ENCODE data around the gene FRK. TPM values are rescaled to one million over a fixed set of nuclear protein-coding genes. Genes with fewer than 3 reads are reported as not detected.
A peak's percentile ranks its signal among the peaks of the same experiment; 100 is the strongest.

Gene FRK
- polyA plus RNA-seq, 2 of the 4 experiments (the other 2 are of a cell fraction): 2.2 to 8.9 TPM

DNA sequence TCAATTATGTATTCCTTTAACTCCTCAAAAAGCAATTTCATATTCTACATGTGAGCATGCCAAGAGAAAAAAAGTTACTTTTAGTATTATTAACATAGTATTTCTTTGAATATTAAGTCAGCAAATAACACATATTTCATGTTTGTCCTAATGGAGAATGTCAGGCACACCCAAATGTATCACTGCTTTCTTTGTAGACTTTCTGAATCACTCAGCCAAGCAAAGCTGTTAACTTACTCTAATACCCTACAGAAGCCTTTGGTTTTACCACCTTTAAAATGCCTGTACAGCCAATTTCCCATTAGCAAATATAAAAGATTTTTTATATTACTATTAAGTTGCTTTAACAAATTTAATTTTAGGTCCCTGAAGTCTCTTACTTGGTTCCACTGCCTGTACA lies 23.8 kb downstream of the FRK start:
- peak overlapping the region; percentile 82 to 85 for H3K27ac ChIP-seq
- peaks cover 71% of the 10 kb centered on the region for H3K4me1 ChIP-seq
- ChIA-PET POLR2A (interaction anchor here (0.7 kb wide), 1 partner anchor 24 kb away, joined by 3 read pairs; the partner anchor contains the start of gene FRK), CTCF (interaction anchor here (1.0 to 2.5 kb wide), 3 partner anchors 11 to 59 kb away, joined by 3 to 8 read pairs (median 3); no protein-coding TSS in a partner anchor)
- TF ChIP-seq, protein P1, sequence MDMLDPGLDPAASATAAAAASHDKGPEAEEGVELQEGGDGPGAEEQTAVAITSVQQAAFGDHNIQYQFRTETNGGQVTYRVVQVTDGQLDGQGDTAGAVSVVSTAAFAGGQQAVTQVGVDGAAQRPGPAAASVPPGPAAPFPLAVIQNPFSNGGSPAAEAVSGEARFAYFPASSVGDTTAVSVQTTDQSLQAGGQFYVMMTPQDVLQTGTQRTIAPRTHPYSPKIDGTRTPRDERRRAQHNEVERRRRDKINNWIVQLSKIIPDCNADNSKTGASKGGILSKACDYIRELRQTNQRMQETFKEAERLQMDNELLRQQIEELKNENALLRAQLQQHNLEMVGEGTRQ (IDR thresholded peaks at IDR 0.05): no peak
- TF ChIP-seq ZNF302 (CRISPR knock-in tag; IDR thresholded peaks at IDR 0.05) (no peak), RCOR1 (IDR thresholded peaks at IDR 0.05; ENCODE audit: low read depth, low read length) (no peak), FOSB (CRISPR knock-in tag; IDR thresholded peaks at IDR 0.05) (no peak), KDM1A (IDR thresholded peaks at IDR 0.05; ENCODE audit: low read depth) (no peak), ZC3H11A (IDR thresholded peaks at IDR 0.05) (no peak), CHD2 (IDR thresholded peaks at IDR 0.05; ENCODE audit: low read length, partially characterized antibody) (no peak), TFCP2L1 (CRISPR knock-in tag; IDR thresholded peaks at IDR 0.05) (no peak), POLR2AphosphoS2 (conservative IDR thresholded peaks at IDR 0.05; ENCODE audit: low read length) (no peak), EHF (CRISPR knock-in tag; IDR thresholded peaks at IDR 0.05) (no peak), HOXA7 (CRISPR knock-in tag; IDR thresholded peaks at IDR 0.05) (no peak), CBX2 (IDR thresholded peaks at IDR 0.05; ENCODE audit: borderline replicate concordance, low read depth) (no peak), GATA3 (IDR thresholded peaks at IDR 0.05; ENCODE audit: borderline replicate concordance) (no peak), CBX8 (IDR thresholded peaks at IDR 0.05) (no peak), SREBF2 (IDR thresholded peaks at IDR 0.05) (no peak), FOSL2 (IDR thresholded peaks at IDR 0.05) (no peak), FOSL2 (CRISPR knock-in tag; IDR thresholded peaks at IDR 0.05) (no peak), HEYL (CRISPR knock-in tag; IDR thresholded peaks at IDR 0.05) (no peak), RARB (CRISPR knock-in tag; IDR thresholded peaks at IDR 0.05) (no peak), EP300 (IDR thresholded peaks at IDR 0.05) (no peak)
- TF ChIP-seq, protein P2, sequence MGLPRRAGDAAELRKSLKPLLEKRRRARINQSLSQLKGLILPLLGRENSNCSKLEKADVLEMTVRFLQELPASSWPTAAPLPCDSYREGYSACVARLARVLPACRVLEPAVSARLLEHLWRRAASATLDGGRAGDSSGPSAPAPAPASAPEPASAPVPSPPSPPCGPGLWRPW (IDR thresholded peaks at IDR 0.05): no peak
- FAIRE-seq: no peak
- no peaks in the 10 kb centered on the region for H3K9me3 ChIP-seq
- H3K4me3 ChIP-seq: no peak overlapping the region
- peak in 1 of 2 experiments; percentile 60; a peak in 2 of 6 replicates for ATAC-seq
- H3K4me2 ChIP-seq: peak overlapping the region; percentile 83
- no peak for DNase-seq (ENCODE audit: low read depth in 1 of 2, low spot score in 1 of 2)

DNA sequence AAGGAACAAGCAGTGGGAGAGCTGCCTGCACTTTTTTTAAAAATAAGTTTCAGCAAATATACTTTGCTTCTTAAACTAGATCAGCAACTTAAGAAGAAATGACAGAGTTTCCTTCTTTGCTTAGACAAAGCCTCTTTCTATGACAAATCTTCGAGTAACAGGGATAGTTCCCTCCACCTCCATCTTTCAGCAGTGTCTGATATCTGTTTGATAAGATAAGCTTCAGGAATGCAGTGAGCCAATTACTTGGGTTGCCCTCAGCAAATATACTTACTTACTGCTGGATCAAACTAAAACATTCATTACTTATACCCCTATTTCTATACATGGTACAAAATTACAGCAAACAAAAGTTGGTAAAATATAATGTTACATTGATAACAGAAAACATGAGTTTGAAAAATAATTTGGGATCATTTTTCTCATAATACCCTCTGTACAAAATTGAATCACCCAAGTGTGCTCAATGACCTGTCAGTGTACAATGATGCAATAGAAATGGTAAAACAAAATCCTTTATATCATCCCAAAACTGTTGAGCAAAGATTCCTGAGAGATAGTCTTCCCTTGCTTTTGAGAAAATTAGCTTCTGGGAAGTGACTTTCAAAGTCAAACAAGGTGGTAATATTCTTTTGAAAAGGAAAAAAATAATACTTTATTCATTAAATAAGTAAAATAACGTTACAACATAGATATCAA lies 24.5 kb downstream of the FRK start:
- CTCF ChIA-PET: interaction anchor here (1.0 to 2.5 kb wide), 3 partner anchors 11 to 60 kb away, joined by 3 to 8 read pairs (median 3); no protein-coding TSS in a partner anchor
- DNase-seq (ENCODE audit: low read depth in 1 of 2, low spot score in 1 of 2): no peak

More for the DNA sequence above, 24.5 kb downstream of the FRK start:
- Histone ChIP-seq H3K4me2 (peak overlapping the region; percentile 83), H3K4me1 (peaks cover 72% of the 10 kb centered on the region), H3K4me3 (peak overlapping the region; percentile 16; the same call in 2 of the 3 replicates), H3K9me3 (no peaks in the 10 kb centered on the region), H3K27ac (peak overlapping the region; percentile 82 to 85)
- FAIRE-seq (no peak), ATAC-seq (peak in 1 of 2 experiments; percentile 70; a peak in 3 of 6 replicates)
- WGBS (ENCODE audit: missing lambda C conversion rate): 2% methylated on average over 2 of the region's 2 CpGs
- POLR2A ChIA-PET: interaction anchor here (1.0 kb wide), 1 partner anchor 24 kb away, joined by 3 read pairs; the partner anchor contains the start of gene FRK
- TF ChIP-seq KDM1A (IDR thresholded peaks at IDR 0.05; ENCODE audit: low read depth): no peak
- no peak for TF ChIP-seq HEYL (CRISPR knock-in tag; IDR thresholded peaks at IDR 0.05)
- TF ChIP-seq, protein P3, sequence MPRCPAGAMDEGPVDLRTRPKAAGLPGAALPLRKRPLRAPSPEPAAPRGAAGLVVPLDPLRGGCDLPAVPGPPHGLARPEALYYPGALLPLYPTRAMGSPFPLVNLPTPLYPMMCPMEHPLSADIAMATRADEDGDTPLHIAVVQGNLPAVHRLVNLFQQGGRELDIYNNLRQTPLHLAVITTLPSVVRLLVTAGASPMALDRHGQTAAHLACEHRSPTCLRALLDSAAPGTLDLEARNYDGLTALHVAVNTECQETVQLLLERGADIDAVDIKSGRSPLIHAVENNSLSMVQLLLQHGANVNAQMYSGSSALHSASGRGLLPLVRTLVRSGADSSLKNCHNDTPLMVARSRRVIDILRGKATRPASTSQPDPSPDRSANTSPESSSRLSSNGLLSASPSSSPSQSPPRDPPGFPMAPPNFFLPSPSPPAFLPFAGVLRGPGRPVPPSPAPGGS (IDR thresholded peaks at IDR 0.05): no peak
- no peak for TF ChIP-seq HOXA7 (CRISPR knock-in tag; IDR thresholded peaks at IDR 0.05)
- TF ChIP-seq ZSCAN20 (CRISPR knock-in tag; IDR thresholded peaks at IDR 0.05): no peak
- peak in 1 of 2 experiments; percentile 63; a peak in 1 of 4 replicates for TF ChIP-seq CEBPB (IDR thresholded peaks at IDR 0.05)
- no peak for TF ChIP-seq ZC3H11A (IDR thresholded peaks at IDR 0.05)
- no peak for TF ChIP-seq EHMT2 (IDR thresholded peaks at IDR 0.05; ENCODE audit: low read depth)
- TF ChIP-seq, protein P4, sequence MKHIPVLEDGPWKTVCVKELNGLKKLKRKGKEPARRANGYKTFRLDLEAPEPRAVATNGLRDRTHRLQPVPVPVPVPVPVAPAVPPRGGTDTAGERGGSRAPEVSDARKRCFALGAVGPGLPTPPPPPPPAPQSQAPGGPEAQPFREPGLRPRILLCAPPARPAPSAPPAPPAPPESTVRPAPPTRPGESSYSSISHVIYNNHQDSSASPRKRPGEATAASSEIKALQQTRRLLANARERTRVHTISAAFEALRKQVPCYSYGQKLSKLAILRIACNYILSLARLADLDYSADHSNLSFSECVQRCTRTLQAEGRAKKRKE (CRISPR knock-in tag; IDR thresholded peaks at IDR 0.05; ENCODE audit: low read depth): no peak
- peak; percentile 63; the same call in 1 of the 2 replicates for TF ChIP-seq GATA3 (IDR thresholded peaks at IDR 0.05; ENCODE audit: borderline replicate concordance)
- no peak for TF ChIP-seq ZNF302 (CRISPR knock-in tag; IDR thresholded peaks at IDR 0.05)
- TF ChIP-seq, protein P2 (IDR thresholded peaks at IDR 0.05): no peak
- TF ChIP-seq RCOR1 (IDR thresholded peaks at IDR 0.05; ENCODE audit: low read depth, low read length): no peak
